OCI-LY1 (cell line): ENCODE measurements around the gene MBD5.

Source experiments
- H2AFZ ChIP-seq: fragments of 200-600 bp; sonication (generic), shearing (Covaris generic); 2 replicates; pipeline ENCODE4 v1.6.0; 2014; ENCODE audit warnings: antibody characterized with exemption, mild to moderate bottlenecking, low read length
- H3F3A ChIP-seq: fragments of 200-600 bp; sonication (generic), shearing (Covaris generic); 2 replicates; pipeline ENCODE4 v1.6.0; 2014; ENCODE audit warnings: mild to moderate bottlenecking, antibody characterized with exemption, low read length, moderate library complexity; ENCODE audit not compliant: insufficient read depth
- H3K27ac ChIP-seq: fragments of 200-600 bp; sonication (generic); 2 replicates; pipeline ENCODE4 v1.5.1; 2014; ENCODE audit warnings: low read length, mixed run types, mild to moderate bottlenecking, low read depth; ENCODE audit not compliant: poor library complexity, severe bottlenecking
- H3K27me3 ChIP-seq: fragments of 200-600 bp; sonication (generic); 2 replicates; pipeline ENCODE4 v1.6.0; 2014; ENCODE audit warnings: antibody characterized with exemption, mild to moderate bottlenecking, low read length, moderate library complexity; ENCODE audit not compliant: insufficient read depth
- H3K36me3 ChIP-seq: fragments of 200-600 bp; sonication (generic); 2 replicates; pipeline ENCODE4 v1.6.1; 2014; ENCODE audit warnings: mild to moderate bottlenecking, antibody characterized with exemption, low read length, moderate library complexity, mixed read lengths; ENCODE audit not compliant: insufficient read depth
- H3K4me1 ChIP-seq: fragments of 200-600 bp; sonication (generic); 2 replicates; pipeline ENCODE4 v1.5.1; 2014; ENCODE audit warnings: mild to moderate bottlenecking, low read length, moderate library complexity; ENCODE audit not compliant: insufficient read depth, severe bottlenecking
- H3K4me2 ChIP-seq: fragments of 200-600 bp; sonication (generic), shearing (Covaris generic); 2 replicates; pipeline ENCODE4 v1.6.1; 2014; ENCODE audit warnings: low read length
- H3K4me3 ChIP-seq: fragments of 200-600 bp; sonication (generic); 2 replicates; pipeline ENCODE4 v1.5.1; 2014; ENCODE audit warnings: low read length, low read depth, mild to moderate bottlenecking, mixed read lengths; ENCODE audit not compliant: poor library complexity, severe bottlenecking
- H3K79me2 ChIP-seq: fragments of 200-600 bp; shearing (Covaris generic); 2 replicates; pipeline ENCODE4 v1.6.1; 2016; ENCODE audit warnings: mixed run types, low read length, mixed read lengths; ENCODE audit not compliant: insufficient read depth
- H3K9ac ChIP-seq: fragments of 200-600 bp; sonication (generic), shearing (Covaris generic); 2 replicates; pipeline ENCODE4 v1.6.1; 2014; ENCODE audit warnings: mild to moderate bottlenecking, low read length, mixed read lengths
- H3K9me2 ChIP-seq: fragments of 200-600 bp; sonication (generic), shearing (Covaris generic); 2 replicates; pipeline ENCODE4 v1.6.1; 2014; ENCODE audit warnings: low read depth, mild to moderate bottlenecking, low read length, mixed read lengths
- H3K9me3 ChIP-seq: fragments of 200-600 bp; shearing (Covaris generic); 2 replicates; pipeline ENCODE4 v1.6.1; 2014; ENCODE audit warnings: low read length, mixed read lengths
- H4K20me1 ChIP-seq: fragments of 200-600 bp; sonication (generic), shearing (Covaris generic); 2 replicates; pipeline ENCODE4 v1.6.0; 2016; ENCODE audit warnings: mild to moderate bottlenecking, low read length; ENCODE audit not compliant: insufficient read depth
- EZH2 ChIP-seq: fragments of 200-600 bp; sonication (generic), shearing (Covaris generic); IDR thresholded peaks from 2 replicates; pipeline ENCODE4 v1.8.0; 2017; ENCODE audit warnings: borderline replicate concordance, mixed run types, mild to moderate bottlenecking, antibody characterized with exemption, low read length, moderate library complexity, mixed read lengths
- TF ChIP-seq, protein P1 (sequence below): fragments of 200-600 bp; sonication (generic), shearing (Covaris generic); IDR thresholded peaks from 2 replicates; pipeline ENCODE4 v1.5.1; 2017; ENCODE audit warnings: mild to moderate bottlenecking, antibody characterized with exemption, low read length, moderate library complexity, mixed read lengths

The MBD5 gene

DNA sequence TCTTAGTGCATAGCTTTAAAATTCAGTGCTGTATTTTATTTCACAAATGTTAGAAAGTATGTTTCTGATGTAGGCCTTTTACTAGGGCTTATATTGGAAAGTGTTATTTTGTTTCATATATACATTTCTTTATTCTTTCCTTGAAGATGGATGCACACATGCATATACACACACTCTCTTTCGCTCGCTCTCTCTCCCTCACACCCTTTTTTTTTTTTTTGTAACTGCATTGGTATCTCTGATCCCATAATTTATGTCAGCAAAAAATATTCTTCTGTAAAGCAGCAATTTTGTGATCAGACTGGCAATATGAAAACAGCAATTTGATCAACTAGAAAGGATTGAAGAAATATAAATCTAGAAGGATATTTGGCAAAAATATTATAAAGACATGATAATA lies 2.0 kb downstream of the MBD5 start:
- H3F3A ChIP-seq: no peaks in the 10 kb centered on the region
- peaks cover 45% of the 10 kb centered on the region for H3K4me1 ChIP-seq
- no peak overlapping the region for H3K27ac ChIP-seq
- H3K4me2 ChIP-seq: peak overlapping the region; percentile 96
- H3K9me3 ChIP-seq: no peaks in the 10 kb centered on the region
- H3K9ac ChIP-seq: peak overlapping the region; percentile 94
- no peaks in the 10 kb centered on the region for H3K27me3 ChIP-seq
- TF ChIP-seq, protein P1, sequence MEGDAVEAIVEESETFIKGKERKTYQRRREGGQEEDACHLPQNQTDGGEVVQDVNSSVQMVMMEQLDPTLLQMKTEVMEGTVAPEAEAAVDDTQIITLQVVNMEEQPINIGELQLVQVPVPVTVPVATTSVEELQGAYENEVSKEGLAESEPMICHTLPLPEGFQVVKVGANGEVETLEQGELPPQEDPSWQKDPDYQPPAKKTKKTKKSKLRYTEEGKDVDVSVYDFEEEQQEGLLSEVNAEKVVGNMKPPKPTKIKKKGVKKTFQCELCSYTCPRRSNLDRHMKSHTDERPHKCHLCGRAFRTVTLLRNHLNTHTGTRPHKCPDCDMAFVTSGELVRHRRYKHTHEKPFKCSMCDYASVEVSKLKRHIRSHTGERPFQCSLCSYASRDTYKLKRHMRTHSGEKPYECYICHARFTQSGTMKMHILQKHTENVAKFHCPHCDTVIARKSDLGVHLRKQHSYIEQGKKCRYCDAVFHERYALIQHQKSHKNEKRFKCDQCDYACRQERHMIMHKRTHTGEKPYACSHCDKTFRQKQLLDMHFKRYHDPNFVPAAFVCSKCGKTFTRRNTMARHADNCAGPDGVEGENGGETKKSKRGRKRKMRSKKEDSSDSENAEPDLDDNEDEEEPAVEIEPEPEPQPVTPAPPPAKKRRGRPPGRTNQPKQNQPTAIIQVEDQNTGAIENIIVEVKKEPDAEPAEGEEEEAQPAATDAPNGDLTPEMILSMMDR: no peak
- TF ChIP-seq EZH2: no peak
- 0 out of 2 replicates have a peak, but pooled peaks cover 7% of the 10 kb centered on the region for H3K36me3 ChIP-seq
- H3K79me2 ChIP-seq: peaks cover 88% of the 10 kb centered on the region
- no peaks in the 10 kb centered on the region for H3K9me2 ChIP-seq
- no peaks in the 10 kb centered on the region for H4K20me1 ChIP-seq
- no peak overlapping the region for H2AFZ ChIP-seq
- H3K4me3 ChIP-seq: peak overlapping the region; percentile 78

DNA sequence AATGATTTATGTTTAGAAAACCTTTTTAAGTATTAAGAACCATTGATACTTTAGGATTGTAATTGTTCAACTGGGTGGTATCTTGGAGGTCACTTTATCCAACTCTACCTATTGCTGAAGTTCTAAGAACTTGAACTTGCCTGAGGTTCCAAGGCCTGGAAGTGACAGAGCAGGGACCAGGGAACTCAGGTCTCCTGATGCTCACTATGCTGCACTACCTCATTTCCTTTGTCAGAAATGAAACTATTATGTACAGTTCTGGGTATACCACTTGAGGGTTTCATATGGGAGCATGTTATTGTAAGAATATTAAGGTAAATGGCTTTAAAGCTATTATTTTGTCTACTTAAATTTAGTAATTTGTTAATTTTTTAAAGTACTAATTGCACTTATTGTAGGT lies 3.0 kb downstream of the MBD5 start:
- H3K27ac ChIP-seq: no peak overlapping the region
- H2AFZ ChIP-seq: no peak overlapping the region
- H3K4me2 ChIP-seq: peak overlapping the region; percentile 96
- 0 out of 2 replicates have a peak, but pooled peaks cover 7% of the 10 kb centered on the region for H3K36me3 ChIP-seq
- H3K27me3 ChIP-seq: no peaks in the 10 kb centered on the region
- peaks cover 35% of the 10 kb centered on the region for H3K4me1 ChIP-seq
- H3K9ac ChIP-seq: no peak overlapping the region; the same call in 1 of the 2 replicates
- no peak overlapping the region for H3K4me3 ChIP-seq
- H3K9me2 ChIP-seq: no peaks in the 10 kb centered on the region
- H3K79me2 ChIP-seq: peaks cover 79% of the 10 kb centered on the region
- no peaks in the 10 kb centered on the region for H4K20me1 ChIP-seq
- no peaks in the 10 kb centered on the region for H3K9me3 ChIP-seq
- TF ChIP-seq EZH2: no peak
- TF ChIP-seq, protein P1: no peak
- no peaks in the 10 kb centered on the region for H3F3A ChIP-seq

DNA sequence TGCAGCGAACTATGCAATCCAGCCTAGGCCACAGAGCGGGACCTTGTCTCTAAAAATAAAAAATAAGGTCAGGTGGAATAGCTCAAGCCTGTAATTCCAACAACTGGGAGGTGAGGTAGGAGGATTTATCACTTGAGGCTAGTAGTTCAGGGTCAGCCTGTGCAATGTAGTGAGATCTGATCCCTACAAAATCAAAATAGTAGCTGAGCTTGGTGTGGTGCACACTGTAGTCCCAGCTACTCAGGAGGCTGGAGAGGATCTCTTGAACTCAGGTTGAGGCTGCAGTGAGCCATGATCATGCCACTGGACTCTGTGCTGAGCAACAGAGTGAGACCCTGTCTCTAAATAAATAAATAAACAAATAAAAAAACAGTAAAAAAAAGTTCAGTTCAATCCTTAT lies 5.7 kb downstream of the MBD5 start:
- Histone ChIP-seq H3K4me1 (peaks cover 26% of the 10 kb centered on the region), H4K20me1 (no peaks in the 10 kb centered on the region), H3K79me2 (peaks cover 63% of the 10 kb centered on the region), H3K9me2 (no peaks in the 10 kb centered on the region), H3K27ac (no peak overlapping the region), H3K27me3 (no peaks in the 10 kb centered on the region), H3K9ac (no peak overlapping the region), H3K4me2 (no peak overlapping the region), H2AFZ (no peak overlapping the region), H3K4me3 (no peak overlapping the region), H3F3A (no peaks in the 10 kb centered on the region), H3K36me3 (0 out of 2 replicates have a peak, but pooled peaks cover 7% of the 10 kb centered on the region), H3K9me3 (no peaks in the 10 kb centered on the region)
- TF ChIP-seq, protein P1: no peak
- no peak for TF ChIP-seq EZH2
